ENCODE measurements around the gene CBLIF. TPM values are rescaled to one million over a fixed set of nuclear protein-coding genes. Genes with fewer than 3 reads are reported as not detected.
"Not testable (repeated sequence)": the region's sequence is repeated elsewhere in the genome, so short reads cannot be mapped to it uniquely, and the experiment has no call there.

Gene CBLIF
- not detected for total RNA-seq

DNA sequence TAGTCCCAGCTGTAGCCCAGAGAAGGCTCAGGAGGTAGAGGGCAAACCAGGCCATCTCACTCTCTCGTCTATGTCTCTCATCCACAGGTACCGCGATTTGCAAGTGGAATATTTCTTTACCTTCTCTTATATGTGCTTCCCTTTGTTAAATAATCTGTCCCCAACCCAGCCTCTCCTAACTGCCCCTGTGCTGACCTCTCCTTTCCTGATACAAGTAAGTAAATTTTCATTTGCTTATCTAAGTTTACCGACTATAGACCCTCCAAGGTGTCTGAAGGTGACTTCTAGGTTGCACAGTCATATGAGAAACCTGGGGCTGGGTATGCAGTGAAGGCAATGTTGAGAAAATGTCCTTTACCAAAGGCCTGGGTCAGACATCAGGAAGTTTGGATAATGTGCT, at the start of gene CBLIF:
Gene CBLIF, minus strand, starts transcription at position 101 of the 400 bp plus-strand sequence. Its CDS starts 46 bp downstream, at position 55.
- H3K9me3 Mint-ChIP-seq = no peaks in the 10 kb centered on the region
- no peak within 1 kb of the TSS for H3K4me3 Mint-ChIP-seq
- no peaks in the 10 kb centered on the region for H3K36me3 Mint-ChIP-seq (ENCODE audit: low read depth)
- DNase-seq = no peak
- ChIA-PET CTCF (interaction anchor here (0.7 to 1.1 kb wide), 2 partner anchors 34 to 38 kb away, joined by 3 read pairs; no protein-coding TSS in a partner anchor), POLR2A (no interaction called here)
- H3K4me1 Mint-ChIP-seq = no peaks in the 10 kb centered on the region
- H3K27ac Mint-ChIP-seq = no peak within 1 kb of the TSS
- no peaks in the 10 kb centered on the region for H3K27me3 Mint-ChIP-seq

DNA sequence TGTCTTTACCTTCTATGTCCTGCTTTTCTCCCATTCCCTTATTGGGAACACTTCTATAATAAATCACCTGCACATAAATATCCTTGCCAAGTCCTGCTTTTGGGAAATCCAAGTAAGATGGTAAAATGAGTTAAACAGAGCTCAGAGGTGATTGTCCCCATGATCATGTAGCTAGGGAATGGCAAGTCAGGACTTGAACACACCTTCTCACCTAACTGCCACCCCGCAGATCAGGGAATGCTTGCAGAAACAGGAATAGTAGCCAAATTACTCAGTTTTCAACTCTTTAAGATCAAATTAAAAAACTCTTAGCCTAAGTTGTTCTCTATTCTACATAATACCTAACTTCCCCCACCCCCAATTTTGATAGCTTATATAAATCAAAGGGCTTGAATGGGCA, 49.3 kb upstream of the CBLIF start:
- no peak overlapping the region for H3K4me3 Mint-ChIP-seq
- peaks cover 11% of the 10 kb centered on the region for H3K9me3 Mint-ChIP-seq
- no peaks in the 10 kb centered on the region for H3K36me3 Mint-ChIP-seq (ENCODE audit: low read depth)
- CTCF ChIA-PET = no interaction called here
- H3K4me1 Mint-ChIP-seq = no peaks in the 10 kb centered on the region
- H3K27me3 Mint-ChIP-seq = peaks cover 4% of the 10 kb centered on the region
- DNase-seq = no peak
- POLR2A ChIA-PET = no interaction called here
- no peak overlapping the region for H3K27ac Mint-ChIP-seq

DNA sequence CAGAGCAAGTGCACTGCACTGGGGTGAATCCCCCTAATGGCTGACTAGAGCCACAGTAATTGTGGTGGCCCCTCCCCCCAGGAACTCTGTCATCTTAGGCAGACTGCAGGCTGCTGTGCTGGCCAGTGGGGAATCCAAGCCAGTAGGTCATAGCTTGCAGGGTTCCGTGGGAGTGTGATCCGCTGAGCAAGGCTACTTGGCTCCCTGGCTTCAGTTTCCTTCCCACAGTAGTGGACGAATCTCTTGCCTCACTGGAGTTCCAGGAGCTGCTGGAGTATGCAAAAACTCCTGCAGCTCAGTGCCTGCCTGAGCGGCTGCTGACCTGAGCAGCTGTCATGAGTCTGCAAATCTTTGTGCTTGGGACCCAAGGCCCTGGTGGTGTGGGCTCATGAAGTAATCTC, 46.5 kb upstream of the CBLIF start:
- Mint-ChIP-seq H3K27me3 (peaks cover 4% of the 10 kb centered on the region), H3K27ac (no peak overlapping the region), H3K4me3 (no peak overlapping the region), H3K36me3 (ENCODE audit: low read depth) (no peaks in the 10 kb centered on the region), H3K9me3 (peaks cover 21% of the 10 kb centered on the region), H3K4me1 (no peaks in the 10 kb centered on the region)
- no peak for DNase-seq
- POLR2A ChIA-PET = no interaction called here
- CTCF ChIA-PET = interaction anchor here (1.0 kb wide), 1 partner anchor 12 kb away, joined by 3 read pairs; no protein-coding TSS in a partner anchor

DNA sequence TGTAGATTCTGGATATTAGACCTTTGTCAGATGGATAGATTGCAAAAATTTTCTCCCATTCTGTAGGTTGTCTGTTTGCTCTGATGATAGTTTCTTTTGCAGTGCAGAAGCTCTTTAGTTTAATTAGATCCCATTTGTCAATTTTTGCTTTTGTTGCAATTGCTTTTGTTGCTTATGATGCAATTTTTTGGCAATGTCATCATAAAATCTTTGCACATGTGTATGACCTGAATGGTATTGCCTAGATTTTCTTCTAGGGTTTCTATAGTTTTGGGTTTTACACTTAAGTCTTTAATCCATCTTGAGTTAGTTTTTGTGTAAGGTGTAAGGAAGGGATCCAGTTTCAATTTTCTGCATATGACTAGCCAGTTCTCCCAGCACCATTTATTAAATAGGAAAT, 41.9 kb upstream of the CBLIF start:
- DNase-seq; H3K36me3 Mint-ChIP-seq (ENCODE audit: low read depth); H3K4me1 Mint-ChIP-seq; H3K27me3 Mint-ChIP-seq; H3K4me3 Mint-ChIP-seq; H3K27ac Mint-ChIP-seq; POLR2A ChIA-PET: not testable (repeated sequence)
- CTCF ChIA-PET = interaction anchor here (1.2 kb wide), 1 partner anchor 15 kb away, joined by 3 read pairs; no protein-coding TSS in a partner anchor
- H3K9me3 Mint-ChIP-seq = peaks cover 22% of the 10 kb centered on the region

DNA sequence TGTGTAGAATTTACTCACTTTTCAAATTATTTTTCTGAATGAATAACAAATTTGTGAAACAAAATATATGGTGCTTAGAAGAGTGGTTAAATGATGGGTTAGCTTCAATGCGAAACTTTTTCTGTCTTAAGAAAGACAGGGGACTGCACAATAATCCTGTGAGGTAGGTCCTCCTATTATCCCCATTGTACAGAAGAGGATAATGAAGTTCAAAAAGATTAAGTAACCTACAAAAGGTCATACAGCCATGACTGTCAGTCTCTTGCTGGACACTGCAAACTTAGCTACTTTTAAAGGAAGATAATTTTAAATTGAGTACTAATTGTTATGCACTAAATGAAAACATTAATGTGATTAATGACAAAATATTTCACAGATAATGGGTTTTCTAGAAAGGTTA, 38.3 kb upstream of the CBLIF start:
- peaks cover 14% of the 10 kb centered on the region for H3K27me3 Mint-ChIP-seq
- H3K9me3 Mint-ChIP-seq = peaks cover 6% of the 10 kb centered on the region
- DNase-seq = no peak
- no peak overlapping the region for H3K4me3 Mint-ChIP-seq
- H3K4me1 Mint-ChIP-seq = no peaks in the 10 kb centered on the region
- ChIA-PET POLR2A (no interaction called here), CTCF (interaction anchor here (1.2 kb wide), 1 partner anchor 39 kb away, joined by 3 read pairs; the partner anchor contains the start of gene CBLIF)
- H3K36me3 Mint-ChIP-seq (ENCODE audit: low read depth) = no peaks in the 10 kb centered on the region
- H3K27ac Mint-ChIP-seq = no peak overlapping the region

DNA sequence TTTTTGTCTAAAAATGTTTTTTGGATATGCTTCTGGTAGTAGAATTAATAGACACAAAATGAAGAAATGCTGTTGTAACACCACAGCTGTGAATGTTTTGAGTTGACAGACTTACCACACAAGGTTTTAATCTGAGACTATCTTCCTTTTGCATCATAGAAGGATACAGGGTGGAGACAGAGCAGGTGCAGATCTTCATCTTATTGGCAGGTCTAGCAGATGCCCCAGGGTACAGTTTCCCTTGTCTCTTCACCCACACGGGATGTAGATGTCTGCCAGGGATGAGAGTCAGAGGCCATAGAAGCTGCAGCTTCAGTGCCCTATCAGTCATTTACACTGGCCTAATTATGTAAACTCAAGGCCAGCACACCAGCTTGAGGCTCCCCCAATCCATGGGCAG, 34.3 kb upstream of the CBLIF start:
- POLR2A ChIA-PET = no interaction called here
- CTCF ChIA-PET = interaction anchor here (0.6 to 1.6 kb wide), 3 partner anchors 13 to 562 kb away, joined by 3 to 6 read pairs (median 3); partner anchors contain the start of gene CBLIF
- Mint-ChIP-seq H3K4me1 (no peaks in the 10 kb centered on the region), H3K27me3 (peaks cover 14% of the 10 kb centered on the region), H3K9me3 (no peaks in the 10 kb centered on the region), H3K27ac (no peak overlapping the region), H3K36me3 (ENCODE audit: low read depth) (no peaks in the 10 kb centered on the region), H3K4me3 (no peak overlapping the region)
- no peak for DNase-seq

DNA sequence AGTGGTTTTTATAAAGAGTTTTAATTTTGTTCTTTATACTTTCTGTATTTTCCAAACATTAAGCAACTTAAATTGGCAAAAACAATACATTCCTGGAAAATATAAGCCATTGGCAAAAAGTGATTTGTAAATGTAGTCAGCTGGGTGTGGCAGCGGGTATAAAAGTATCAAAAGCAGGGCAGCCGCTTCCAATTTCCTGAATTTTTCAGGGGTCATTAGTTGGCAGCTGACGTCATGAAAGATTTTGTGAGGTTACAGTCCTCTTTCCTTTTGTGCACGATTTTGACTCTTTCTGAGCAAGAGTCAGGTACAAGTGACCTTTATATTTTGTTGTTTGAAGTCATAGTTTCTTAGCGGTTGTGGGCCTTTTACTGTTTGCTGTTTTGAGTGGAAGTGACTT, 33.3 kb upstream of the CBLIF start, which contains the start of gene OOSP3:
Gene OOSP3, plus strand, starts transcription at position 208 of the 400 bp plus-strand sequence. Its CDS starts 27 bp downstream, at position 235.
- no peak for DNase-seq
- no peak within 1 kb of the TSS for H3K4me3 Mint-ChIP-seq
- no peaks in the 10 kb centered on the region for H3K36me3 Mint-ChIP-seq (ENCODE audit: low read depth)
- CTCF ChIA-PET = no interaction called here
- no peaks in the 10 kb centered on the region for H3K4me1 Mint-ChIP-seq
- H3K9me3 Mint-ChIP-seq = no peaks in the 10 kb centered on the region
- H3K27me3 Mint-ChIP-seq = peaks cover 15% of the 10 kb centered on the region
- POLR2A ChIA-PET = no interaction called here
- no peak within 1 kb of the TSS for H3K27ac Mint-ChIP-seq

DNA sequence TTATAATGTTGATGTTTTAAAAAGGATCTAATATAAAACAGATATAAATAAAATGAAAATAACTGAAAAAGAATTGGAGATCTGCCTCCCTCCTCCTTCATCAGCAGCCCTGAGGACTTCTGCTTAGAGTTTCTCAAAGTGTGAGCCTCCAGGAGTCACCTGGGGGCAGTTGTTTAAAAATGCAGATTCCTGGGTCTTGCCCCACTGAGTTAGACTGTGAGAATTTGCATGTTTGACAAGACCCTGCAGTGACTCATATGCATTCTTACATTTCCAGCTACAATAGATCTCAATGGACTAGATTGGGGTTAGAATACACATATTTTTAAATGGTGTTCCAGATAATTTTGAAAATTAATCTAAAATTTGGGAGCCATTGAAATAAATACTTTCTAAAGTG, 32.5 kb upstream of the CBLIF start:
- CTCF ChIA-PET = no interaction called here
- Mint-ChIP-seq H3K27ac (no peak overlapping the region), H3K4me1 (no peaks in the 10 kb centered on the region), H3K27me3 (peaks cover 15% of the 10 kb centered on the region), H3K9me3 (no peaks in the 10 kb centered on the region), H3K4me3 (no peak overlapping the region), H3K36me3 (ENCODE audit: low read depth) (no peaks in the 10 kb centered on the region)
- no peak for DNase-seq
- POLR2A ChIA-PET = no interaction called here

DNA sequence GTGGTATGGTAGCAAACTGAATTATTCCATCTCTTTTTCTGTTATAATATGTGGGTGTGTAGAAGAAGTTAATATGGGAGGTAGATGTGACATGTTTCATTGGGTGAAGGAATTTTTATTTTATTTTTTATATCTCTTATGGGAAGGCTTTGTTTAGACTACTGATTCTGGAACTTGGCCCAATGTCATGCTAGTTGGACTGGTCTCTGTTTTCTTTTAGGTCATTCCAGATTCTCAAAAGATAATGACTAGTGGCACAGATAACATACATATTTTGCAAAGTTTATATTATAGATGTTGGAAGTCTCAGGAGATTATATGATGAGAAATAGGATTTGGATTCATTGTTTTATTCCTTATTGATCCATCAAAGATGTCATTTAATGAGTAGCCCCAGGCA, 32.0 kb upstream of the CBLIF start:
- ChIA-PET CTCF (no interaction called here), POLR2A (no interaction called here)
- DNase-seq = no peak
- H3K27ac Mint-ChIP-seq = no peak overlapping the region
- H3K9me3 Mint-ChIP-seq = no peaks in the 10 kb centered on the region
- no peak overlapping the region for H3K4me3 Mint-ChIP-seq
- H3K27me3 Mint-ChIP-seq = peaks cover 13% of the 10 kb centered on the region
- H3K4me1 Mint-ChIP-seq = no peaks in the 10 kb centered on the region
- no peaks in the 10 kb centered on the region for H3K36me3 Mint-ChIP-seq (ENCODE audit: low read depth)

DNA sequence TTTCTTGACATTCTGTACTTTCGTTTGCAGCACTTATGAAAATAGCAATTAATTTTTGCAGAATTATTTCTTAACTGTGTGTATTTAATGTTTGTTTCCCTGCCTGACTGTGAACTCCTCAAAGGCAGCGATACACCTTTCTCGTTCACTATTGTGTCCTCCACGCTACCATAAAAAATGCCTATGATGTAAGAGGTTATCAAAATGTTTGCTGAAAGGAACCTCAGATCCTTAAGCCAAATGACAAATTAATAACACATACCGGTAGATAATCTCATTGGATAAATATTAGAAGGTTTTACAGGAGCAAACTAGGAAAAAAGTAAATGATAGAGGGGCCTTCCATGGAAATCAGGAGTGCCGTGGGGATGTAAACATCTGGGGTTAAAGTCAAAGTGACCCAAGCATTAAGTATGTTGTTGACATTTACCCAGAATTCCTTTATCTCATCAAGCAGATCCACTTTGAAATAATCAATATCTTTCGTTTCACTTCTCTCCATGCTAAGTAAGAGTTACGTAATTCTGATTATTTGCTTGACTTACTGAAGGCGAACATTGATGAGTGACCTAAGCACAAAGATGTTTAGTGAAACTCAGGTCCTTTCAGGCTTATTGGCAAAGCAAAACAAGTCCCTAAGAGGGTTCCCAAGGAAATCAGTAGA, 30.7 kb upstream of the CBLIF start:
- peaks cover 13% of the 10 kb centered on the region for H3K27me3 Mint-ChIP-seq
- H3K9me3 Mint-ChIP-seq = no peaks in the 10 kb centered on the region
- H3K27ac Mint-ChIP-seq = no peak overlapping the region
- H3K4me1 Mint-ChIP-seq = no peaks in the 10 kb centered on the region
- H3K36me3 Mint-ChIP-seq (ENCODE audit: low read depth) = no peaks in the 10 kb centered on the region
- DNase-seq = no peak
- CTCF ChIA-PET = no interaction called here
- H3K4me3 Mint-ChIP-seq = no peak overlapping the region
- POLR2A ChIA-PET = no interaction called here

DNA sequence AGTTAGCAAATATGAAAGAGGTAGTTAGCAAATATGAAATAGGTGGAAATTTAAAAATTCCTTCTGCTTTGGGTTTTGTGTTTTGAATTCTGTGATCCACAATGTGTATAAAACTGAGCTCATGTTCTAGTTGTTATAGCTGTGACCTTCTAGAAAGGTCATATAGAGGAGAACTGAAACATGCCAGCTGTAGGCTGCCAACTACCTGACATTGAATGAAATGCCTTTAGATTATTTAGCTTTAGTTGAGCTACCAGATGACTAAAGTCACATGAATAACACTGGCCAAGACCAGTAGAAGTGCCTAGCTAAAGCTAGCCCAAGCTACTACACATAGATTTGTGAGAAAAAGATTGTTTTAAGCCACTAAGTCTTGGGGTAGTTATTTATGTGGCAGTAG, 26.8 kb upstream of the CBLIF start:
- H3K4me1 Mint-ChIP-seq = no peaks in the 10 kb centered on the region
- CTCF ChIA-PET = interaction anchor here (1.2 to 1.3 kb wide), 2 partner anchors 11 to 15 kb away, joined by 3 to 4 read pairs; no protein-coding TSS in a partner anchor
- no peaks in the 10 kb centered on the region for H3K36me3 Mint-ChIP-seq (ENCODE audit: low read depth)
- no peaks in the 10 kb centered on the region for H3K9me3 Mint-ChIP-seq
- no peak overlapping the region for H3K27ac Mint-ChIP-seq
- POLR2A ChIA-PET = no interaction called here
- no peak overlapping the region for H3K4me3 Mint-ChIP-seq
- no peak for DNase-seq
- peaks cover 16% of the 10 kb centered on the region for H3K27me3 Mint-ChIP-seq

DNA sequence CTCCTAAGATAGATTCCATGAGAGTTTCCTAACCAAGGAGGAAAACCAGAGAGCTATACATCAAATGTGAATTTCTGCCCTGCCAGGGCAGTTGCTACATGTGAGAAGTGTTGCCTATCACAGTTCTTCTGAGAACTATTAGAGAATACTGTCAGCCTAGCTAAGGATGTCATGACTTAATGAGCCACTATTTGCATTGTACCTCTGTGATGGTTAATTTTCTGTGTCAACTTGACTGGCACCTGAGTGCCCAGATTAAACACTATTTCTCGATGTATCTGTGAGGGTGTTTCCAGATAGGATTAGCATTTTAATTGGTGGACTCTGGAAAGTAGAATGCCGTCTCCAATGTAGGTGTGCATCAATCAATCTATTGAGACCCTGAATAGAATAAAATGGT, 22.6 kb upstream of the CBLIF start:
- Mint-ChIP-seq H3K4me3 (no peak overlapping the region), H3K36me3 (ENCODE audit: low read depth) (no peaks in the 10 kb centered on the region), H3K9me3 (no peaks in the 10 kb centered on the region), H3K4me1 (no peaks in the 10 kb centered on the region), H3K27ac (no peak overlapping the region), H3K27me3 (peaks cover 20% of the 10 kb centered on the region)
- DNase-seq = no peak
- POLR2A ChIA-PET = no interaction called here
- CTCF ChIA-PET = no interaction called here

DNA sequence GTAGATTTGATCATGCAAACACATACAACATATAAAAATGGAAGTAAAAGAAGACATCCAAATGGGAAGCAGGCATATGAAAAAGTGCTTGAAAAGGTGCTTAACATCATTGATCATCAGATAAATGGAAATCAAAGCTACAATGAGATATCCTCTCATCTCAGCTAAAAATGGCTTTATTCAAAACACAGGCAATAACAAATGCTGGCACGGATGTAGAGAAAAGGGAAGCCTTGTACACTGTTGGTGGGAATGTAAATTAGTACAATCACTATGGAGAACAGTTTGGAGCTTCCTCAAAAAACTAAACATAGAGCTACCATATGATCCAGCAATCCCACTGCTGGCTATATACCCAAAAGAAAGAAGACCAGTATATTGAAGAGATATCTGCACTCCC, 21.5 kb upstream of the CBLIF start:
- ChIA-PET POLR2A (no interaction called here), CTCF (interaction anchor here (0.5 to 0.6 kb wide), 2 partner anchors 137 to 1291 kb away, joined by 3 to 4 read pairs; partner anchors contain the start of gene LPXN)
- peaks cover 20% of the 10 kb centered on the region for H3K27me3 Mint-ChIP-seq
- H3K4me3 Mint-ChIP-seq = no peak overlapping the region
- no peak for DNase-seq
- no peaks in the 10 kb centered on the region for H3K36me3 Mint-ChIP-seq (ENCODE audit: low read depth)
- H3K4me1 Mint-ChIP-seq = no peaks in the 10 kb centered on the region
- no peaks in the 10 kb centered on the region for H3K9me3 Mint-ChIP-seq
- no peak overlapping the region for H3K27ac Mint-ChIP-seq

DNA sequence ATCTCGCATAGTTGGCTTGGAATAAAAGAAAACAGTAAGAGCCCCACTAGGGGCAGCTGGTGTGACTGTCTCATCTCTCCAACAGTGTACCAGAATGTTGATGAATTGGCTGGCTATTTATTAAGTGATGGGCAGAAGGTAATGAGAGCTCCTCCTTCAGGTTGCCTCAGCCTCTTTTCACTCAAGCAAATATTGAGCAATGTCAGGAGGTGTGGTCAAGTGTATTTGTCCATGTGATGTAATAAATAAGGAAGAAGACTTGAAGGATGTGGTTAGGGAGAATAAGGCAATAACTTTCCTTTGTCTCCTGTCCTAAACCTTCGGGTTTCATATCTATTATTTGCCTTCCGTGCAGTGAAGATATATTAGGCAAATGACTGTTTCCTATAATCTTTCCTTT, 21.1 kb upstream of the CBLIF start, which contains the start of gene TCN1:
Gene TCN1, minus strand, starts transcription at position 91 of the 400 bp plus-strand sequence. Its CDS starts 17 bp downstream, at position 74.
- DNase-seq = no peak
- Mint-ChIP-seq H3K36me3 (ENCODE audit: low read depth) (no peaks in the 10 kb centered on the region), H3K27ac (no peak within 1 kb of the TSS), H3K27me3 (peaks cover 20% of the 10 kb centered on the region), H3K4me3 (no peak within 1 kb of the TSS), H3K4me1 (no peaks in the 10 kb centered on the region), H3K9me3 (no peaks in the 10 kb centered on the region)
- ChIA-PET POLR2A (no interaction called here), CTCF (interaction anchor here (0.5 to 0.6 kb wide), 2 partner anchors 137 to 1291 kb away, joined by 3 to 4 read pairs; partner anchors contain the start of gene LPXN)

All from activated CD4-positive, alpha-beta T cell treated with anti-CD3 and anti-CD28 coated beads, Interleukin-2, amount 10 ng/mL, durations not matched to agents 7 days and 5 days (primary cell).